Measurements from ENCODE around the gene EXOC3L4.

GRCh38 chr14:103065861-103066260, 28.7 kb upstream of the EXOC3L4 start:
- no peak for TF ChIP-seq CTCF (optimal IDR thresholded peaks at IDR 0.05 in 1 of 3, IDR thresholded peaks at IDR 0.05 in 1 of 3, conservative IDR thresholded peaks at IDR 0.05 in 1 of 3; ENCODE audit: extremely low read depth in 1 of 3, insufficient read depth in 2 of 3, low read length in 3 of 3)
- no peak for TF ChIP-seq EZH2 (IDR thresholded peaks at IDR 0.05; ENCODE audit: low read length)
